Head of caudate nucleus (tissue), 42 donors: ENCODE data around the gene RIOX2.
"Not testable (repeated sequence)": the region's sequence is repeated elsewhere in the genome, so short reads cannot be mapped to it uniquely, and the experiment has no call there.

Experiments used
- DNase-seq, 42 donors: peaks; one replicate each; pipeline versions ENCODE4 v3.0.0 to v3.0.0-alpha.2; 2020 to 2021; ENCODE audit warnings: mixed read lengths in 7 of 42
- intact Hi-C: fragments of 100-400 bp; cut with DNase I; formaldehyde crosslinking; loops from one replicate; pipeline ENCODE4 v1.15.0; 2022

RIOX2 gene

GRCh38 chr3:97971679-97972567 lies at the start of gene RIOX2:
Gene RIOX2 (minus strand): TSS chr3:97972431. CDS start chr3:97967593, 4,838 bp downstream.
- DNase-seq, result peak; percentile 52 to 91 (median 80)
- intact Hi-C loops, result loop anchor here (5.0 kb wide), 1 partner anchor 150 kb away; the partner anchor contains the start of gene CRYBG3

DNA sequence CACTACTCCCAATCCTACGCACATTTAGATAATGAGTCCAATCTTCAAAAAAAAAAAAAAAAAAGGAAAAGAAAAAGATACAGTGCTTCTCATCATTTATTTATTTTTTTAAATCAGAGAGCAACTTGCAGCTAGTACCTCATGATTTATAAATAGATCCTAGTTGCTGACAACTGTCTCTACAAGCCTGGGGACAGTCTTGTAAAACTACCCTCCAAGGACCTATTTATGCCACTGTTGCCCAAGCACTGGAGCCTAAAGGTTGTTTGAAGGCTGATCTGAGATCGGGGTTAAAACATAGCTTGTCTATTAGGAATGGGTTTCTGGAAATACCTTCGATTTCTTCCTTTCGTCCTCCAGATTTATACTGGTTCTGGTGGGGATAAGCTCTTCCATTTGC lies 48.2 kb upstream of the RIOX2 start:
- no peak for DNase-seq

GRCh38 chr3:98018301-98018700 lies 46.1 kb upstream of the RIOX2 start:
- DNase-seq, result no peak
- intact Hi-C loops, result no loop called here

More for the DNA sequence above, 48.2 kb upstream of the RIOX2 start:
- intact Hi-C loops, result loop anchor here (5.0 kb wide), 1 partner anchor 228 kb away; no protein-coding TSS in a partner anchor

DNA sequence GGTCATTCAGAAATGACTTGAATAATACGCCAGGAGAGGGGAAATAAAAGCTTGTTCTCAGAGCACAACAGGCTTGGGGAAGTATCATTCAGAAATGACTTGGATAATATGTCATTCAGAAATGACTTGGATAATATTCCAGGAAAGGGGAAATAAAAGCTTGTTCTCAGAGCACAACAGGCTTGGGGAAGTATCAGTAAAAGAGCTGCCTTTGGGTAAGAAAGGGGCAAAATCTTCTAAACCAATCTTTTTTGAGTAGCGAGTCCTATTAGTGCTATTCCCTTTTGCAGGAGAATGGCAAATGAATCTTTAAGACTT lies 42.0 kb upstream of the RIOX2 start:
- intact Hi-C loops, result no loop called here
- DNase-seq, result no peak

- intact Hi-C loops, result no loop called here
- no peak for DNase-seq
These were observed 41.4 kb upstream of the RIOX2 start for GRCh38 chr3:98013411-98014267.

DNA sequence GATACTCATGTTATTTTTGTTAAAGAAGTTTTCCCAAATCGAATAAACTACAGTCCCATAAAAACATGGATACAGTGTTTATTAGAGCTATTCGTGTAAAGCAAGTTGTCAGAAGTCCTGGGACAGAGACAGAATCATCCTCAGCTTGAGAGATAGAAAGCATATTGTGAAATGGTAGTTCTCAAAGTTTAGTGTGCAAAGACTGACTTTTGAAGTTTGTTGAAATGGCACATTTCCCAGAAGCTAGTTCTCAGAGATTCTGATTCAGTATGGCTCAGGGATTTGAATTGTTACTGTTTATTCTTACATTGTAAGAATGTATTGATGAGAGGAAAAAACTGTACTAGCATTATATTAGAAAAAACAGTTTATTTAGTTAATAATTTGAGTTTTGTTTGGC lies 40.7 kb upstream of the RIOX2 start:
- intact Hi-C loops, result no loop called here
- DNase-seq, result no peak

DNA sequence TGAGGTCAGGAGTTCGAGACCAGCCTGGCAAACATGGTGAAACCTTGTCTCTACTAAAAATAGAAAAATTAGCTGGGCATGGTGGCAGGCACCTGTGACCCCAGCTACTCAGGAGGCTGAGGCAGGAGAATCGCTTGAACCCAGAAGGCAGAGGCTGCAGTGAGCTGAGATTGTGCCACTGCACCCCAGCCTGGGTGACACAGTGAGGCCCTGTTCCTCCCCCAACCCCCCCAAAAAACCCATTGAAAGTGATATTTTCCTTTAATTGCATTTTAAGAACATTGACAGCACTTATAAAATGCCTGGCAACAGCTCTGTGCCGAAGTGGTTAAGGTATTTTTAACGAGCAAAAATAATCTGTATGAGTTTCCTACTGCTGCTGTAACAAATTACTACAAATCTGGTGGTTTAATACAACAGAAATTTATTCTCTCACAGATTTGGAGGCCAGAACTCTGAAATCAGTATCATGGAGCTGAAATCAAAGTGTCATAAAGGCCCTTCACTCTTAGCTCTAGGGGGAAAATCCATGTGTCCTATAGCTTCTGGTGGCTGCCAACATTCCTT lies 38.7 kb upstream of the RIOX2 start:
- DNase-seq, intact Hi-C loops: not testable (repeated sequence)

DNA sequence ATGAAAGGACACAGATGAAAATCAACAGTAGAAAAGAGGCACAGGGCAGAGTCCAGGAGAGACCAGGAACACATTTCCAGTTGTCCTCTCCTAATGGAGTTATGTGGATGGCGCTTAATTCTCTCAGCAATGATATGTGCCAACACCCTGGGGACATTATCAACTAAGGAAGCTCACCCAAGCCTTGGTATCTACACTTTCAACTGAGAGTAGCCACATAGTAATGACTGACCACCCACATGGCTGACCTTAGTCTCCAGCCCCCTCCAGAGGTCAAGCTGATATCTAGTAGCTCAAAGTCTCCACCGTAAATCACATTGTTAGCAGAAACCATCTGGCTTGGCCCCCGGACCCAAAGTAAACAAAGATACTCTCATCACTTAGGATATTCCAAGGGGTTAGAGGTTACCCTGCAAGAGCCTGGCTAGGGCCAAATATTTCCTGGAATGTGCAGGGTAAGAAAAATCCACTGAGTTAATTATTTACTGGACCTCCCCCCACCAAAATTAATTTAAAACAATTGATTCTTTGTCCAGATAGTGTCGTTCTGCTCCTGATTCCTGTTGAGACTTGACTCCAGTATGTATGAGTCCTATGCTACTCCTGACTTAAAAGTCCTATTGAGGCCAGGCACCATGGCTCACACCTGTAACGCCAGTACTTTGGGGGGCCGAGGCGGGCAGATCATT lies 38.1 kb upstream of the RIOX2 start:
- intact Hi-C loops, result no loop called here
- DNase-seq, result no peak

GRCh38 chr3:98008855-98009254 lies 36.6 kb upstream of the RIOX2 start:
- intact Hi-C loops, result no loop called here
- DNase-seq, result no peak

GRCh38 chr3:98005438-98005837 lies 33.2 kb upstream of the RIOX2 start:
- DNase-seq, result no peak
- intact Hi-C loops, result no loop called here

DNA sequence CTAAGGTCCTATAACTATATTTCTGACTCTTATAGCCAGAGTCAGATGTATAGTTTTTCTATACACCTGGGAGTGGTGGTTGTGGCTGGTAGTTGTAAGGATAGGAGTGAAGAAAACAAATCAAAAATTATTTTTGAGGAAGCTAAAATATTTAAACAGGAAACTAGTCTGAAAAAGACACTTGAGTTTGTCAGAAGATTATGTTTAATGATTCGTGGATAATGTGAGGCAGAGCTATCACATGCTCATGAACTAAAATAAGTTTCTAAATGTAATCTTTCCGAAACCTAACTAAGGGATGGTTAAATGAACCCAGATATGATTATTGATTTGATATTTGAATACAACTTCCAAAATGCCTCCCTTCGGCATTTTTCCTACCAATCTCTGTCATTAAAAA lies 32.5 kb upstream of the RIOX2 start:
- DNase-seq, result no peak
- intact Hi-C loops, result no loop called here

- no peak for DNase-seq
- intact Hi-C loops, result no loop called here
These were observed 31.2 kb upstream of the RIOX2 start for GRCh38 chr3:98003306-98003969.

DNA sequence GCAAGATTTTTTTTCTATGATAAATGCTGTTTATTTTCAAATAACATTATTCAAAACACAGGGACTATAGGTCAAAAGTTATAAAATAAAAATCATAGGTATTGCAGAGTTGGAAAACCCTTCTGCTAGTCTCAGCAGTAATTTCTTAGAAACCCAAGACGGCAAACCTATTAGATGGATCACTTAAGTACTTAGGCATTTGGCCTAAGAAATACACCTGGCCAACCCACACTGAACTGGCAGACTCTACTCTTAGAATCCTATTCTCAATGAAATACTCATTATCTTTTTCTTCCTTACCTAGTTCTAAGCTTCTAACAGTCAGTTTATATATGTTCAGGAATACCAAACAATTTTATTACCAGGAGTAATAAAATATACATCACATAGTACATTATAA lies 30.5 kb upstream of the RIOX2 start:
- no peak for DNase-seq
- intact Hi-C loops, result no loop called here

DNA sequence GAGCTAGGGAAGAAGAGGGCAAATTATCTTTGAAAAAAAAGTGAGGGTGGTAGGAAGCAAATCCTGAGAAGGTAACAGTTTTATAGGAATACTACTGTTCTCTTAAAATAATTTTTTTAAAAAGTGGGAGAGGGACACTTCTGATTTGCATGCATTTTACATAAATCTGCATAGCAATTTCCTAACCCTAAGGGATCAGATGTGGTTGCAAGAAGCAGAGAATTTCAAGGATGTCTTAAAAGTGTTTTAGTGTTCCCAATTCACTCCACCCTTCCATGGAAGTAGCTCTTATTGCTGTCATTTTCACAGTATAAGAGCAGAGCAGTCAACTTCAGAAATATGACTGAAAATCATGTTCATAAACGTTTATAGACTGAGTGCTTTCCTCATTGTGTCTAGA lies 27.8 kb upstream of the RIOX2 start:
- DNase-seq, result no peak
- intact Hi-C loops, result no loop called here

- intact Hi-C loops, result no loop called here
- DNase-seq, result no peak
These were observed 26.9 kb upstream of the RIOX2 start for GRCh38 chr3:97999103-97999502.

- DNase-seq, result no peak
- intact Hi-C loops, result no loop called here
These were observed 24.8 kb upstream of the RIOX2 start for GRCh38 chr3:97996988-97997387.

DNA sequence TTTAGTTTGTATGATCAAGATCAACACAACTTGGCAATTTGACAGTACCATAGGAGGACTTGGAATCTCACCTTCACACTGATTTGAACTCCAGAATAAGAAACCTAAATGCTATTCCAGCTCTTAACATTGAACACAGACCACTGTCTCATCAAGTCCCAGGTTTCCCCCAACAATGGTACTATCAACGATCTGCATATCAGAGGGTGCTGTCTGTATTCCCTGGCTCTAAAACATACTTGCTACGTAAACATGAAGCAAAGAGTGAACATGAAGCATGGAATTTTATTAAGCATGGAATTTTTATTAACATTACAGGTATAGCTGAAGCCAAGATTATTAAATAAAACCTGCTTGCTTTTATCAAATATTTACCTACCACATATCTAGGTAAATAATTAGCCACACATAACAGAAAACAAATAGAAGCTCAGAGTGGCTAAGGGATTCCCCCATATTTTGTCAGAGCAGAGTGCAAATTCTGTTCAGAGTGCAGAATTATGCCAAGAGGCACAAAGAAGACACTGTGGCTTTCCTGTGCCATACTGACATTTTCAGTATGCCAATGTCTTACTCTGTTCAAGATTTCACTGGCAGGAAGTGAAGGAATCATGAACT lies 22.2 kb upstream of the RIOX2 start:
- intact Hi-C loops, result no loop called here
- DNase-seq, result no peak

- no peak for DNase-seq
- intact Hi-C loops, result no loop called here
These were observed 21.3 kb upstream of the RIOX2 start for GRCh38 chr3:97993526-97993925.
